B cell (primary cell): ENCODE results near the gene PARD3B.

Experiments used
- EZH2 ChIP-seq: IDR thresholded peaks from 2 replicates; pipeline ENCODE4 v1.6.1; 2012; ENCODE audit warnings: borderline replicate concordance, low read depth, mild to moderate bottlenecking, moderate library complexity, low read length; ENCODE audit not compliant: insufficient read depth, poor library complexity, severe bottlenecking
- TF ChIP-seq, protein P1 (sequence below): fragments of 200-600 bp; IDR thresholded peaks from one replicate; pipeline ENCODE4 v1.8.0; 2022; ENCODE audit warnings: antibody characterized with exemption, mild to moderate bottlenecking

DNA sequence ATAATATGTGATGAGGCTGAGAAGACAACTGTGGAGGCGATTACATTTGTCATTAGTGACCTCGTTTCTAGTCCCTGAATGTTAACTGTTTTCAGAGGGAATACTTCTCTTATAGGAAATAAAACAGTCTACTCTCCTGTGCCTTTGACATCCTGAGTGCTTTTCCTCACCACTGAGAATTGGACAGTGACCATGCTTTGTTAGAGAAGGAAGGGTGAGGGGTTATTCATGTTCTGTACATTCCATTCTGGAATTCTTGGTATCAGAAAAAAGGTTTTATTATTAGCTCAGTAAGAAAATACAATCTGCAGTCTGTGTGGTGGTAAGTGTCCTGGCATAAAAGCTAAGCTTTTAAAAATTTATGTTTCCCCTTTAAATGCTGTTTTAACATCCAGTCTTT is 58.8 kb downstream of the PARD3B start:
- TF ChIP-seq, protein P1, sequence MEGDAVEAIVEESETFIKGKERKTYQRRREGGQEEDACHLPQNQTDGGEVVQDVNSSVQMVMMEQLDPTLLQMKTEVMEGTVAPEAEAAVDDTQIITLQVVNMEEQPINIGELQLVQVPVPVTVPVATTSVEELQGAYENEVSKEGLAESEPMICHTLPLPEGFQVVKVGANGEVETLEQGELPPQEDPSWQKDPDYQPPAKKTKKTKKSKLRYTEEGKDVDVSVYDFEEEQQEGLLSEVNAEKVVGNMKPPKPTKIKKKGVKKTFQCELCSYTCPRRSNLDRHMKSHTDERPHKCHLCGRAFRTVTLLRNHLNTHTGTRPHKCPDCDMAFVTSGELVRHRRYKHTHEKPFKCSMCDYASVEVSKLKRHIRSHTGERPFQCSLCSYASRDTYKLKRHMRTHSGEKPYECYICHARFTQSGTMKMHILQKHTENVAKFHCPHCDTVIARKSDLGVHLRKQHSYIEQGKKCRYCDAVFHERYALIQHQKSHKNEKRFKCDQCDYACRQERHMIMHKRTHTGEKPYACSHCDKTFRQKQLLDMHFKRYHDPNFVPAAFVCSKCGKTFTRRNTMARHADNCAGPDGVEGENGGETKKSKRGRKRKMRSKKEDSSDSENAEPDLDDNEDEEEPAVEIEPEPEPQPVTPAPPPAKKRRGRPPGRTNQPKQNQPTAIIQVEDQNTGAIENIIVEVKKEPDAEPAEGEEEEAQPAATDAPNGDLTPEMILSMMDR, result no peak
- no peak for TF ChIP-seq EZH2
